Medulla oblongata (tissue), 1 donor: Measurements from ENCODE around the gene MCM3.

Experiments
- DNase-seq: peaks from one replicate; pipeline ENCODE4 v3.0.0-alpha.2; 2015; ENCODE audit errors: extremely low spot score

MCM3 gene

GRCh38 chr6:52303178-52303577 is 18.6 kb upstream of the MCM3 start:
- DNase-seq, result no peak

- DNase-seq, result no peak
Observed at GRCh38 chr6:52301326-52301725, 16.8 kb upstream of the MCM3 start.

DNA sequence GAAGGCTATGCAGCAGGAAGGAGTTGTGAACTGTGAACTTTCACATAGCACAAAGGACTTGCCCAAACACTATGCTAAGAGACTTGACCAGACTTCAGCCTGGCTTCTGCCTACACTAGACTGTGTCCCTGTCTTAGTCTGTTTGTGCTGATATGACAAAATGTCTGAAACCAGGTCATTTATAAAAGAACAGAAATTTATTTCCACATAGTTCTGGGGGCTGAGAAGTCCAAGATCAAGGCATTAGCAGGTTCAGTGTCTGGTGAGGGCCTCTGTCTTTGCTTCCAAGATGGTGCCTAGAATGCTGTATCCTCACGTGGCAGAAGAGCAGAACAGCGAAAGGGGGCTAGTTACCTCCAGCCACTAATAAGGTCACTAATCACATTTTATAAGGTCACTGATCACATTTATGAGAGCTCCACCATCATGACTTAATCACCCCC is 16.0 kb upstream of the MCM3 start:
- DNase-seq, result no peak

GRCh38 chr6:52299653-52300052 is 15.1 kb upstream of the MCM3 start:
- no peak for DNase-seq

DNA sequence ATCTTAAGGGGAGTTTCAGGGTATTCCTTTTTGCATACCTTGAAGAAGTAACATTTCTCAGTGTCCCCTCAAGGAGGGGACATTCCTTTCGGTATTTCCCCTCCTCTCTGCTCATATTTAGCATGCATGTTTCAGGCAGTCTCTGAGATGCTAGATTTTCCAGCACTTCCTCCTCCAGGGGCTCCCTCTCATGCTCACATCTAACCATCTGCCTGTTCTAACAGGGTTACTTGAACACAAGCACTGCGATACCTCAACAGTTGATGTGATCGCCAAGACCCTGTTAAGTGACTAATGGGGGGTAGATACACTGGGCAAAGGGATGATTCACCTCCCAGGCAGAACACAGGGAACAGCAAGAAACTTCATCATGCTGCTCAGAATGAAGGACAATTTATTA is 12.9 kb upstream of the MCM3 start:
- DNase-seq, result no peak

DNA sequence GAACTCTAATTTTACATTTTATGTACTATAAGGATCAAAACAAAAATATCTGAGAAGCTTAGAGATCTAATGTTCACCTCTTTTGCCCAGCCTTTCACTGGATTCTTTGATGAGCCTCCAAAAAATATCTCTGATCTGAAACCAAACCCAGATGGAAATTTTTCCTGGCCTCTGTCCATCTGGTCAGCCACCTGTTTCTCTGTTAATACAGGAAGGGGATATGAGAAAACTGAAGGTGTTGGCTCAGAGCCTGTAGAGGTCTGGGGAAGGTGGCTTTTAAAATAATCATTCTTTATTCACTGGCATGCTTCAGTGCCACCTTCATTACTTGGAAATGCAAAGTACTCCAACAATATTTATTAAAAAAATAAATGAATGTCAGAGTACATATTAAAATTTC is 8.5 kb upstream of the MCM3 start:
- no peak for DNase-seq

- no peak for DNase-seq
Observed at GRCh38 chr6:52288841-52289240, 4.3 kb upstream of the MCM3 start.

GRCh38 chr6:52288216-52288615 is 3.7 kb upstream of the MCM3 start:
- DNase-seq, result no peak

- DNase-seq, result peak; percentile 92
Observed at GRCh38 chr6:52286798-52287432, 2.4 kb upstream of the MCM3 start.

DNA sequence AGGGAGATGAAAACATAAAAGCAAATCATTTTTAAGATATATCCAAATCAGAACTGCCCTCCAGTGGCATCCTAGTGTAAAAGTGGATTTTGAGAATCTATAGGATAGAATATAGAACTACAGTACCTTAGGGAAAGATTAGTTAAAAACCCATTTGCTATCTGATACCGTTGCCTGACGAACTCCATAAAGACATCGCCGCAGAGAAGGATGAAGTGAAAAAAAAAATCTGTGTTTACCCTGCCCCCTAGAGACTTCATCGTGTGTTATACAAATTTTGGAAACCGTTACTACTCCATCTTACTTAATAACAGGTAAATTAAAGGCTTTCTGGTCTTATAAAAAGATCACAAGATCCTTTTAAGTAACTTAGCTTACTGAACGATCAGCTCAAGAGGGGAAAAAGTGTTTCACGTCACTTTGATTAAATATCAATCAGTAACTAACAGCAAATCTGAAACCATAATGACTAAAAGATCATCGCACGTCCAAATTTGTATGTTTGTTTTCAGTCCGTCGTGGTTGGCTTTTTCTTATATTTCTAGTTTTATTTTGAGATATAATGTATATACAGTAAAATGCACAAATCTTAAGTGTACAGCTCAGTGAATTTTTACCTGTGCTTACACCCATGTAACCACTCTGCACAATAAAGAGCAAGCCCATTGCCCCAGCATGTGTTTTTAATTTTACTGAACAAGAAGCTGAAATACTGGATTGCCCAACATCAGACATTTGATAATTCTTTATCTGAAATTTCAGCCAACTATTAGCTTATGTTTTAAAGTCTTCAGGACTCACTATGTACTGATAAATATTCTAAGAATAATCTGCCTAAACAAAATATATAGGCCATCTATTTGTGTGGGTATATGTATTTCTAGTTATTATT is 881 bp upstream of the MCM3 start:
- peak; percentile 67 for DNase-seq

DNA sequence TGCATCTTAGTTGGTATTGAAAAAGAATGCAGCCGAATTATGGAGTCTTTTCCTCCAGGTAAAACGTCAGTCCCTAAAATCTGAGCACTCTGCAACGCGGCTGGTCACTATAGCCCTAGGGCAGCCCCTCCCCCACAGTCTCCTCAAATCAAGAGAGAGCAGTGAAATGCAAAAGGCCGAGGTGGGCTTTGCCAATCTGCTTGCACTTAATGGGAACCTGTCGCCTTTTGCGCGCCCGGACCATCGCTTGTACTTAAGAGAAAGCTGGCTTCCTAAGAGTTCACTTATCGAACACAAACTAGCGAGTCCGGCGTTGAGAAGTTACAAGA is 447 bp downstream of the MCM3 start:
- peak; percentile 14 for DNase-seq

GRCh38 chr6:52283111-52283510 is 1.4 kb downstream of the MCM3 start:
- no peak for DNase-seq

DNA sequence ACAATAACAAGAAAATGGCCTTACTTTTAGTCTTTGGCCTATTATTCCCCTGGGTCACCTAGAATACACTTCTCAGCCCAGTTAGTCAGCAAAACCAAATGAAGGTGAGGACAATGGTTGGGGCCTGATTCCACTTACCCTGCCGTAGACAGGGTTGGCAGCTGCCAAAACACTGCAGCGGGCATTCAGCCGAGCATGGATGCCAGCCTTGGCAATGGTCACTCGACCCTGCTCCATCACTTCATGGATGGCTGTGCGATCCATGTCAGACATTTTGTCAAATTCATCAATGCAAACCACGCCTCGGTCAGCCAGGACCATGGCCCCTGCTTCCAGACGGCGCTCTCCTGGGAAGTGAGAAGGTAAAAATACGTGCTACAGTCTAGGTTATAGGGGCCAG is 8.4 kb downstream of the MCM3 start:
- no peak for DNase-seq

GRCh38 chr6:52271852-52272460 is 12.6 kb downstream of the MCM3 start:
- DNase-seq, result no peak

- peak; percentile 74 for DNase-seq
Observed at GRCh38 chr6:52263709-52264540, 20.6 kb downstream of the MCM3 start.

DNA sequence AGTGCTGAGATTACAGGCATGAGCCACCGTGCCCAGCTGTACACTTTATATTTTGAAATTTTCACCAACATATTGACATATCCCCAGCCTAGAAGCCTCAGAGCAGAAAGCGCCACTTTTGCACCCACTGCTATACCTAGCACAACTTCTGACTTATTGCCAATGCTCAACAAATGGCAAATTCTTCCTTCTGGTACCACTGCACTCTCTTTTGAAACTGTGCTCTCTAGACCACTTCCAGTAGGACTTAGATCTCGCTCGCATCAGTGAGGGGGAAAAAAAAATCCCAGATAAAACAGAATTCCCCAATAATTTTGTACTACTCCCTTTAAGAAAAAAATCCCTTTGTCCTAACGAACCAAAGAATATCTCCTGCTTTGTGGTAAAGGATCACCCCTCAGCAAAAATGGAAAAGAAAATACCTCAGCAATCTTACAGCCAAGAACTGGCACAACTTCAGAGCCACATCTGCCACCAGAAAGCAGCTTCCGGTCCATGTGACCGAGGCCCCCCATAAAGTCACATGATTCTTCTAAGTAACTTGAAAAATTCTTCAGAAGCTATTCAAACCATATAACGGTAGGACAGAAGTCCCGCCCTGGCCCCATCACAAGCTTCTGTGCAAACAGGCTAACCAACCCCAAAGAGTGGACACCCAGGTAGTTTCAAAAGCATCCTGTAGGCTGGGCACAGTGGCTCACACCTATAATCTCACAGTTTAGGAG is 21.8 kb downstream of the MCM3 start:
- DNase-seq, result no peak

DNA sequence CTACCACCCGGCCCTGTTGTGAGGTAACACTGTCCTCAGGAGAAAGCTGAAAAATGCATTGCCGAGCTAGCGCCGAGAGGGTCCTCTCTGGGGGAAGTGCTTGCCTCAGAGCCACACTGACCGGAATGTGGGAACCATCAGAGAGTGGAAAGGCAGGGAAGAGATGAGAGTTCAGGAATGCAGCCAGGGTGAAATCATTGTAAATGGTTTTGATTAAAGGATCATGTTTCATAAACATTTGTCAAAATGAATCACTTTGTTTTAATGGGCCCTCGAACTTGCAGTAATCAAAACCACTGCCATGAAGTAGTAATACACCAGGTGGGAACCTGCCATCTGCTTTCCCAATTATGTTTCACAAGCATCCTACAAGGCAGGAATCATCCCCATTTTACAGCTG is 23.3 kb downstream of the MCM3 start:
- no peak for DNase-seq

GRCh38 chr6:52260634-52261033 is 23.9 kb downstream of the MCM3 start:
- DNase-seq, result no peak

- DNase-seq, result no peak
Observed at GRCh38 chr6:52255434-52255833, 29.1 kb downstream of the MCM3 start.

GRCh38 chr6:52254731-52255378 is 29.7 kb downstream of the MCM3 start:
- no peak for DNase-seq

- no peak for DNase-seq
Observed at GRCh38 chr6:52253494-52253893, 31.0 kb downstream of the MCM3 start.
